ENCODE measurements around the gene CCDC181. TPM values are rescaled to one million over a fixed set of nuclear protein-coding genes. Genes with fewer than 3 reads are reported as not detected.

CCDC181 gene
- total and polyA plus RNA-seq, 2 experiments from 2014 or later, result 5.9 to 6.5 TPM

GRCh38 chr1:169361281-169361680, 66.0 kb downstream of the CCDC181 start:
- peak in 1 of 2 donors; percentile 33 for DNase-seq (ENCODE audit: low read depth in 1 of 2, low spot score in 1 of 2)
- H3K4me1 ChIP-seq (ENCODE audit: low read depth), result peaks cover under 1% of the 10 kb centered on the region
- no peak for TF ChIP-seq CTCF (IDR thresholded peaks at IDR 0.05; ENCODE audit: low read depth, low read length)
- H3K9me3 ChIP-seq (ENCODE audit: low read depth), result no peaks in the 10 kb centered on the region
- no peak overlapping the region for H3K4me3 ChIP-seq
- no peak overlapping the region for H3K27ac ChIP-seq
- H3K36me3 ChIP-seq, result no peaks in the 10 kb centered on the region
- H3K27me3 ChIP-seq, result no peaks in the 10 kb centered on the region

GRCh38 chr1:169360415-169360814, 66.9 kb downstream of the CCDC181 start:
- no peak for DNase-seq (ENCODE audit: low read depth in 1 of 2, low spot score in 1 of 2)
- Histone ChIP-seq H3K27ac (no peak overlapping the region), H3K4me1 (ENCODE audit: low read depth) (peaks cover 9% of the 10 kb centered on the region), H3K9me3 (ENCODE audit: low read depth) (no peaks in the 10 kb centered on the region), H3K36me3 (no peaks in the 10 kb centered on the region), H3K4me3 (no peak overlapping the region), H3K27me3 (no peaks in the 10 kb centered on the region)
- TF ChIP-seq CTCF (IDR thresholded peaks at IDR 0.05; ENCODE audit: low read depth, low read length), result no peak

GRCh38 chr1:169348383-169349036, 78.8 kb downstream of the CCDC181 start:
- no peaks in the 10 kb centered on the region for H3K36me3 ChIP-seq
- DNase-seq (ENCODE audit: low read depth in 1 of 2, low spot score in 1 of 2), result peak; percentile 69 to 77
- TF ChIP-seq CTCF (IDR thresholded peaks at IDR 0.05; ENCODE audit: low read depth, low read length), result peak; percentile 63
- H3K27ac ChIP-seq, result no peak overlapping the region
- H3K4me3 ChIP-seq, result no peak overlapping the region
- H3K27me3 ChIP-seq, result no peaks in the 10 kb centered on the region
- H3K9me3 ChIP-seq (ENCODE audit: low read depth), result no peaks in the 10 kb centered on the region
- H3K4me1 ChIP-seq (ENCODE audit: low read depth), result peaks cover 14% of the 10 kb centered on the region

GRCh38 chr1:169347688-169348382, 79.4 kb downstream of the CCDC181 start:
- no peak for TF ChIP-seq CTCF (IDR thresholded peaks at IDR 0.05; ENCODE audit: low read depth, low read length)
- H3K27ac ChIP-seq, result no peak overlapping the region
- H3K9me3 ChIP-seq (ENCODE audit: low read depth), result no peaks in the 10 kb centered on the region
- H3K27me3 ChIP-seq, result no peaks in the 10 kb centered on the region
- DNase-seq (ENCODE audit: low read depth in 1 of 2, low spot score in 1 of 2), result no peak
- H3K4me3 ChIP-seq, result no peak overlapping the region
- no peaks in the 10 kb centered on the region for H3K36me3 ChIP-seq
- peaks cover 14% of the 10 kb centered on the region for H3K4me1 ChIP-seq (ENCODE audit: low read depth)

- no peak for TF ChIP-seq CTCF (IDR thresholded peaks at IDR 0.05; ENCODE audit: low read depth, low read length)
Measured at GRCh38 chr1:169346036-169346589, 81.2 kb downstream of the CCDC181 start.

More at GRCh38 chr1:169346036-169346589, 81.2 kb downstream of the CCDC181 start:
- Histone ChIP-seq H3K36me3 (no peaks in the 10 kb centered on the region), H3K9me3 (ENCODE audit: low read depth) (no peaks in the 10 kb centered on the region), H3K27ac (no peak overlapping the region), H3K4me3 (no peak overlapping the region), H3K4me1 (ENCODE audit: low read depth) (peaks cover 14% of the 10 kb centered on the region), H3K27me3 (no peaks in the 10 kb centered on the region)
- DNase-seq (ENCODE audit: low read depth in 1 of 2, low spot score in 1 of 2), result no peak

Measured in cardiac muscle cell (in vitro differentiated cells and primary cell).